ENCODE measurements around the gene LZTFL1.

The LZTFL1 gene

GRCh38 chr3:45807133-45807532, 34.8 kb downstream of the LZTFL1 start:
- Histone ChIP-seq H3K36me3 (ENCODE audit: control insufficient read depth, insufficient read depth, low read length) (no peaks in the 10 kb centered on the region), H3K4me3 (replicated peaks; ENCODE audit: low read depth, low read length) (no peak overlapping the region), H3K27me3 (replicated peaks; ENCODE audit: control insufficient read depth, insufficient read depth, low read length) (no peaks in the 10 kb centered on the region)
- no peak for TF ChIP-seq CTCF (IDR thresholded peaks at IDR 0.05; ENCODE audit: insufficient read depth, low read length, poor library complexity, severe bottlenecking)
- DNase-seq (ENCODE audit: extremely low read depth, insufficient read length): no peak

- Histone ChIP-seq H3K27me3 (replicated peaks; ENCODE audit: control insufficient read depth, insufficient read depth, low read length) (no peaks in the 10 kb centered on the region; the same call in 1 of the 2 replicates), H3K4me3 (replicated peaks; ENCODE audit: low read depth, low read length) (no peak overlapping the region), H3K36me3 (ENCODE audit: control insufficient read depth, insufficient read depth, low read length) (no peaks in the 10 kb centered on the region)
- no peak for TF ChIP-seq CTCF (IDR thresholded peaks at IDR 0.05; ENCODE audit: insufficient read depth, low read length, poor library complexity, severe bottlenecking)
- DNase-seq (ENCODE audit: extremely low read depth, insufficient read length): no peak
These were observed 35.8 kb downstream of the LZTFL1 start for GRCh38 chr3:45806072-45806471.

GRCh38 chr3:45803252-45803935, 38.5 kb downstream of the LZTFL1 start:
- DNase-seq (ENCODE audit: extremely low read depth, insufficient read length): no peak
- no peaks in the 10 kb centered on the region for H3K36me3 ChIP-seq (ENCODE audit: control insufficient read depth, insufficient read depth, low read length)
- TF ChIP-seq CTCF (IDR thresholded peaks at IDR 0.05; ENCODE audit: insufficient read depth, low read length, poor library complexity, severe bottlenecking): no peak
- H3K27me3 ChIP-seq (replicated peaks; ENCODE audit: control insufficient read depth, insufficient read depth, low read length): no peaks in the 10 kb centered on the region; the same call in none of the 2 replicates
- no peak overlapping the region for H3K4me3 ChIP-seq (replicated peaks; ENCODE audit: low read depth, low read length)

- Histone ChIP-seq H3K4me3 (replicated peaks; ENCODE audit: low read depth, low read length) (no peak overlapping the region), H3K27me3 (replicated peaks; ENCODE audit: control insufficient read depth, insufficient read depth, low read length) (no peaks in the 10 kb centered on the region; the same call in none of the 2 replicates), H3K36me3 (ENCODE audit: control insufficient read depth, insufficient read depth, low read length) (no peaks in the 10 kb centered on the region)
- TF ChIP-seq CTCF (IDR thresholded peaks at IDR 0.05; ENCODE audit: insufficient read depth, low read length, poor library complexity, severe bottlenecking): no peak
- DNase-seq (ENCODE audit: extremely low read depth, insufficient read length): no peak
These were observed 39.8 kb downstream of the LZTFL1 start for GRCh38 chr3:45802146-45802545.

- Histone ChIP-seq H3K27me3 (replicated peaks; ENCODE audit: control insufficient read depth, insufficient read depth, low read length) (no peaks in the 10 kb centered on the region; the same call in none of the 2 replicates), H3K36me3 (ENCODE audit: control insufficient read depth, insufficient read depth, low read length) (no peaks in the 10 kb centered on the region), H3K4me3 (replicated peaks; ENCODE audit: low read depth, low read length) (no peak overlapping the region)
- DNase-seq (ENCODE audit: extremely low read depth, insufficient read length): no peak
- TF ChIP-seq CTCF (IDR thresholded peaks at IDR 0.05; ENCODE audit: insufficient read depth, low read length, poor library complexity, severe bottlenecking): no peak
These were observed 41.3 kb downstream of the LZTFL1 start for GRCh38 chr3:45800611-45801010.
